Endometrial microvascular endothelial cells (primary cell): ENCODE results near the gene RBM33. TPM values are rescaled to one million over a fixed set of nuclear protein-coding genes. Genes with fewer than 3 reads are reported as not detected.
"Not testable (repeated sequence)": the region's sequence is repeated elsewhere in the genome, so short reads cannot be mapped to it uniquely, and the experiment has no call there.

ENCODE experiments used
- in situ Hi-C: cut with HindIII; loops from 2 replicates; pipeline ENCODE4 v1.10.0; 2017; ENCODE audit warnings: low sequenced_read_pairs, low pct_unique_long_range_greater_than_20kb; ENCODE audit errors: inconsistent ontology term
- total RNA-seq: library from RNA; depleted of rRNA; stranded (reverse); fragments of >200 nt; gene quantifications from one replicate; pipeline ENCODE4 v1.2.3, GENCODE V29; 2015; ENCODE audit errors: inconsistent ontology term

RBM33 gene
- total RNA-seq, 1 donor from 2014 or later = 12.4 TPM

GRCh38 chr7:155683714-155684113 lies 39.3 kb downstream of the RBM33 start:
- in situ Hi-C loops = no loop called here

- in situ Hi-C loops = no loop called here
Measured at GRCh38 chr7:155684543-155684942, 40.1 kb downstream of the RBM33 start.

GRCh38 chr7:155685070-155685790 lies 40.8 kb downstream of the RBM33 start:
- in situ Hi-C loops = no loop called here

GRCh38 chr7:155685791-155686160 lies 41.3 kb downstream of the RBM33 start:
- in situ Hi-C loops = no loop called here

GRCh38 chr7:155686620-155687324 lies 42.3 kb downstream of the RBM33 start:
- in situ Hi-C loops = not testable (repeated sequence)

- in situ Hi-C loops = not testable (repeated sequence)
Measured at GRCh38 chr7:155688237-155688636, 43.8 kb downstream of the RBM33 start.

- in situ Hi-C loops = not testable (repeated sequence)
Measured at GRCh38 chr7:155690655-155691054, 46.2 kb downstream of the RBM33 start.

GRCh38 chr7:155692317-155692716 lies 47.9 kb downstream of the RBM33 start:
- in situ Hi-C loops = no loop called here

- in situ Hi-C loops = no loop called here
Measured at GRCh38 chr7:155693826-155694225, 49.4 kb downstream of the RBM33 start.

- in situ Hi-C loops = no loop called here
Measured at GRCh38 chr7:155694851-155695250, 50.4 kb downstream of the RBM33 start.

- in situ Hi-C loops = no loop called here
Measured at GRCh38 chr7:155696747-155697146, 52.3 kb downstream of the RBM33 start.

GRCh38 chr7:155698633-155699032 lies 54.2 kb downstream of the RBM33 start:
- in situ Hi-C loops = no loop called here

GRCh38 chr7:155699180-155699579 lies 54.7 kb downstream of the RBM33 start:
- in situ Hi-C loops = no loop called here

GRCh38 chr7:155700847-155701246 lies 56.4 kb downstream of the RBM33 start:
- in situ Hi-C loops = no loop called here

- in situ Hi-C loops = no loop called here
Measured at GRCh38 chr7:155701972-155702544, 57.6 kb downstream of the RBM33 start.

- in situ Hi-C loops = no loop called here
Measured at GRCh38 chr7:155702616-155703015, 58.2 kb downstream of the RBM33 start.

- in situ Hi-C loops = no loop called here
Measured at GRCh38 chr7:155705623-155706360, 61.3 kb downstream of the RBM33 start.

GRCh38 chr7:155706376-155706775 lies 61.9 kb downstream of the RBM33 start:
- in situ Hi-C loops = no loop called here

GRCh38 chr7:155709453-155709852 lies 65.0 kb downstream of the RBM33 start:
- in situ Hi-C loops = no loop called here
